Spinal cord (tissue), 10 donors: ENCODE results near the gene YPEL4. TPM values are rescaled to one million over a fixed set of nuclear protein-coding genes. Genes with fewer than 3 reads are reported as not detected.
"Not testable (repeated sequence)": the region's sequence is repeated elsewhere in the genome, so short reads cannot be mapped to it uniquely, and the experiment has no call there.

Source experiments
- DNase-seq, 6 donors: peaks; one replicate each; pipeline versions ENCODE4 v3.0.0 to v3.0.0-alpha.2; 2013 to 2015; ENCODE audit warnings: low spot score in 6 of 6, low read depth in 4 of 6
- H3K27ac ChIP-seq: one replicate; pipeline ENCODE4 v1.5.1; 2013; ENCODE audit warnings: low read depth, low read length, control low read depth
- H3K27me3 ChIP-seq: one replicate; pipeline ENCODE4 v1.6.1; 2013; ENCODE audit warnings: low read length; ENCODE audit not compliant: control insufficient read depth, insufficient read depth
- H3K36me3 ChIP-seq: one replicate; pipeline ENCODE4 v1.6.1; 2013; ENCODE audit warnings: low read length; ENCODE audit not compliant: control insufficient read depth, insufficient read depth
- H3K4me1 ChIP-seq: one replicate; pipeline ENCODE4 v1.6.1; 2013; ENCODE audit warnings: low read length; ENCODE audit not compliant: control insufficient read depth, insufficient read depth
- H3K4me3 ChIP-seq: one replicate; pipeline ENCODE4 v1.5.1; 2013; ENCODE audit warnings: low read depth, low read length, control low read depth
- H3K9me3 ChIP-seq: one replicate; pipeline ENCODE4 v1.6.1; 2013; ENCODE audit warnings: low read length; ENCODE audit not compliant: control insufficient read depth, insufficient read depth
- WGBS: methylation state at CpG from one replicate; pipeline ENCODE4 v1.1.5; 2013; ENCODE audit warnings: missing lambda C conversion rate; ENCODE audit not compliant: insufficient coverage; 5-methylcytosine and 5-hydroxymethylcytosine counted together
- long read RNA-seq, 4 donors: transcript quantifications; one replicate each; lab custom pipeline, GENCODE V29; 2026
- polyA plus RNA-seq, 2 donors: library from polyadenylated mRNA; unstranded; fragments of 120-200 nt; gene quantifications; one replicate each; pipeline ENCODE4 v1.2.1, GENCODE V29; 2013; ENCODE audit not compliant: insufficient read length in 2 of 2
- total RNA-seq, 2 donors: library from RNA; depleted of rRNA in 1 of 2; stranded (reverse); fragments of 120-200 nt in 1 of 2; fragments of >200 nt in 1 of 2; gene quantifications; one replicate each; pipeline versions ENCODE4 v1.2.3 to v1.2.4, GENCODE V29; 2013 to 2014
- donor health status: healthy.

The YPEL4 gene
- total RNA-seq (1 to 10 TPM; 2.6 to 3.3 TPM), polyA plus RNA-seq (1 to 10 TPM; 7.6 TPM)
- long read RNA-seq, donor 1, partial matches to known transcripts = 0 of 4 reads
- long read RNA-seq, donor 1, other reads (novel, unspliced or antisense) = 0 of 4 reads
- long read RNA-seq, donor 2, partial matches to known transcripts = 0 of 1 reads
- long read RNA-seq, donor 2, other reads (novel, unspliced or antisense) = 0 of 1 reads
- long read RNA-seq, donor 3 = 0 reads
- long read RNA-seq, donor 4 = 0 reads

DNA sequence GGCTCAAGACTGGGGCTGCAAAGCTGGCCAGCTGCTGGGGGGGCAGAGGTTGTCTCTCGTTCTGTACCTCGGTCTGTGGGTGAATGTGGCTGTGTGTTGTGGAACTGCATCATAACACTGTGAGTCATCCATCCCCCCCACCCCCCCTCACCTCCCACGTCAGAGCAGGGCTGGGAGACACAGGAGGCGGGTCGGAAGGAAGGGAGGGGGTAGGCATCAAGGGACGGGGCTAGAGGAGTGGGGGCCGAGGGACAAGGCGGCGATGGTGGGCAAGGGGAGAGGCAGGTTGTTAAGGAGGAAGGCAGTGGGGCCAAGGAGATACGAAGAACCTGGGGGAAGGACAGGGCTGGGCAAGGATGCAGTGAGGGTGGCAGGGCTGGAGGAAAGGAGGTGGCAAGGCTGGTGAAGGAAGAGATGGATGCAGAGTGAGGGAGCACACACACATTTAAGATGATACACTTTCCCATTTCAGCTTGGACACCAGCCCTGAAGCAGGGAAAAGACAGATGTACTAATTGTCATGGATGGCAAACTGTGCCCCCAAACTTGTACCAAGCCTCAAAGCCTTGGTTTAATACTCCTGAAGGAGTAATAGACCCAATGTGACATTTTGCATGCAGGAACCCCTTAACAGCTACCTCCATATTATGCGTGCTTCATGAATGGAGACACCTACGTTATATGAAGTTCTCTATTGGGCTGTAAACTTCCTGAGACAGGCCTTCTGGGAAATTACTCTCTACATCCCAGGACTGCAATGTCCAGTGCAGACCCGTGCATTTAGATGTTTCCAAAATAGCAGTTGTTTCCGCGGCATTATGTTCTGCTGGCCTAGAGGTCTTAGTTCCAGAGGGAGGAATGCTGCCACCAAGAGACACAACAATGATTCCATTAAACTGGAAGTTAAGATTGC is at the start of gene YPEL4:
YPEL4 (minus strand) TSS at position 87 of the 913 bp plus-strand sequence. CDS start 2,805 bp downstream, outside the sequence.
- H3K4me3 ChIP-seq = peak within 1 kb of the TSS; percentile 52
- peak in 3 of 6 donors; percentile 74 to 96 (median 93) for DNase-seq
- peak within 1 kb of the TSS; percentile 47 for H3K27ac ChIP-seq
- H3K36me3 ChIP-seq = no peaks in the 10 kb centered on the region
- no peaks in the 10 kb centered on the region for H3K9me3 ChIP-seq
- peaks cover 47% of the 10 kb centered on the region for H3K4me1 ChIP-seq
- H3K27me3 ChIP-seq = peaks cover 37% of the 10 kb centered on the region
- WGBS = 4% methylated on average over 8 of the region's 15 CpGs

DNA sequence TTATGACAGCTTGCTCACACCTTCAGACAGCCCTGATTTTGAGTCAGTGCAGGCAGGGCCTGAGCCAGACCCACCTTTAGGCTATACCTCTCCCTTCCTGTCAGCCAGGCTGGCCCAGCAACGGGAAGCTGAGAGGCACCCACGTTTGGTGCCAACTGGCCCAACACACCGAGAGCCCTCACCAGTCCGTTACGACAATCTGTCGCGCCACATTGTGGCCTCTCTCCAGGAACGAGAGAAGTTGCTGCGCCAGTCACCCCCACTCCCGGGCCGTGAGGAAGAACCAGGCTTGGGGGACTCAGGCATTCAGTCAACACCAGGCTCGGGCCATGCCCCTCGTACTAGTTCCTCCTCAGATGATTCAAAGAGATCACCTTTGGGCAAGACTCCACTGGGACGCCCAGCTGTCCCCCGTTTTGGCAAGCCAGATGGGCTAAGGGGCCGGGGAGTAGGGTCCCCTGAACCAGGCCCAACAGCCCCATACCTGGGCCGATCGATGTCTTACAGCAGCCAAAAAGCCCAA is 49.2 kb upstream of the YPEL4 start:
- Histone ChIP-seq H3K27ac (no peak overlapping the region), H3K9me3 (no peaks in the 10 kb centered on the region), H3K27me3 (no peaks in the 10 kb centered on the region), H3K36me3 (peaks cover 76% of the 10 kb centered on the region), H3K4me1 (no peaks in the 10 kb centered on the region), H3K4me3 (no peak overlapping the region)
- WGBS = 90% methylated on average over 16 of the region's 18 CpGs
- no peak for DNase-seq

GRCh38 chr11:57690474-57690873 is 40.8 kb upstream of the YPEL4 start:
- WGBS = 100% methylated on average over 4 of the region's 5 CpGs
- H3K27me3 ChIP-seq, H3K9me3 ChIP-seq, H3K4me3 ChIP-seq, H3K27ac ChIP-seq, H3K4me1 ChIP-seq, DNase-seq: not testable (repeated sequence)
- H3K36me3 ChIP-seq = peaks cover 72% of the 10 kb centered on the region

GRCh38 chr11:57681168-57681567 is 31.5 kb upstream of the YPEL4 start:
- DNase-seq = no peak
- WGBS = no CpG with 5 or more reads among the region's 1 CpG
- H3K4me1 ChIP-seq = no peaks in the 10 kb centered on the region
- H3K27me3 ChIP-seq = no peaks in the 10 kb centered on the region
- H3K27ac ChIP-seq = no peak overlapping the region
- H3K4me3 ChIP-seq = no peak overlapping the region
- H3K36me3 ChIP-seq = peaks cover 39% of the 10 kb centered on the region
- no peaks in the 10 kb centered on the region for H3K9me3 ChIP-seq

- DNase-seq = no peak
- WGBS = no CpG with 5 or more reads among the region's 2 CpGs
- H3K27me3 ChIP-seq = no peaks in the 10 kb centered on the region
Measured at GRCh38 chr11:57680552-57680874, 30.8 kb upstream of the YPEL4 start.

GRCh38 chr11:57679396-57679795 is 29.7 kb upstream of the YPEL4 start:
- H3K27me3 ChIP-seq = no peaks in the 10 kb centered on the region
- no peak overlapping the region for H3K27ac ChIP-seq
- no peaks in the 10 kb centered on the region for H3K4me1 ChIP-seq
- DNase-seq = no peak
- WGBS = 92% methylated on average over 3 of the region's 4 CpGs
- no peaks in the 10 kb centered on the region for H3K9me3 ChIP-seq
- H3K4me3 ChIP-seq = no peak overlapping the region
- H3K36me3 ChIP-seq = peaks cover 22% of the 10 kb centered on the region

More at GRCh38 chr11:57680552-57680874, 30.8 kb upstream of the YPEL4 start:
- H3K4me1 ChIP-seq = no peaks in the 10 kb centered on the region
- H3K36me3 ChIP-seq = peaks cover 32% of the 10 kb centered on the region
- H3K9me3 ChIP-seq = no peaks in the 10 kb centered on the region
- no peak overlapping the region for H3K4me3 ChIP-seq
- no peak overlapping the region for H3K27ac ChIP-seq

DNA sequence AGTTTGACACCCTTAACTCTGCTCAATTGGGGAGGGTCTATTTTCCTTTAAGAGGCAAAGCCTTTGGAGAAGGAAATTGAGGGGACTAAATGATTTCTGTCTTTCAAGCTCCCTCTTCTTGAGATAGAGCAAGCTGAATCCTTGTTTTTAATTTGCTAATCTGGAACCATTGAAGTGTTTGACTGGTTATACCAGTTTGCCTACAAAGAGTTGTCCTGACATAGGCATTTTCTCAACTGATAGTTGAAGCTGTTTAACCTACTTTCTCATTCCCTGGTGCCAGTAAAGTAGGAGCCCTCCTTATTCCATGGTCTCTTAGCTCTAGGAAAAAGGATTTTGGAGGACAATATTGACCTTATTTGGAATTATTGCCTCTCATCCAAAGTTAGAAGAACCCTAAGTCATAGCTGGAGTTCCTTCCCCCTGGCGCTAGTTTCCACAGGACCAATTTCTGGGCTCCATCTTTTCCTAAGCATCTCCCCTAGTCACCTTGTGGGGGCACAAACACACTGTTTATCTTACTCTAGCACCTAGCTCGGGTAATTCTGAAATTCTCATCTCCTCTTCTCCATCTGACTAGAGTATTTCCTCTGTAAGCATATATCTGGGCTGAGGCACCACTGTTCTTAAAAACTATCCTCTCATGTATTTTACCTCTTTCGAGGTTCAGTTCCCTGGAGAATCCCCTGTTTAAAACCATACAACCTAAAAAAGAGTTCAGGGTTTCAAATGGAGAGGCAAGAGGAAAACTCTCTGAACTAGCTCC is 25.6 kb upstream of the YPEL4 start:
- WGBS = 93% methylated on average over 2 of the region's 3 CpGs
- Histone ChIP-seq H3K4me3 (no peak overlapping the region), H3K9me3 (no peaks in the 10 kb centered on the region), H3K36me3 (peaks cover 30% of the 10 kb centered on the region), H3K4me1 (no peaks in the 10 kb centered on the region), H3K27me3 (no peaks in the 10 kb centered on the region), H3K27ac (no peak overlapping the region)
- DNase-seq = no peak

DNA sequence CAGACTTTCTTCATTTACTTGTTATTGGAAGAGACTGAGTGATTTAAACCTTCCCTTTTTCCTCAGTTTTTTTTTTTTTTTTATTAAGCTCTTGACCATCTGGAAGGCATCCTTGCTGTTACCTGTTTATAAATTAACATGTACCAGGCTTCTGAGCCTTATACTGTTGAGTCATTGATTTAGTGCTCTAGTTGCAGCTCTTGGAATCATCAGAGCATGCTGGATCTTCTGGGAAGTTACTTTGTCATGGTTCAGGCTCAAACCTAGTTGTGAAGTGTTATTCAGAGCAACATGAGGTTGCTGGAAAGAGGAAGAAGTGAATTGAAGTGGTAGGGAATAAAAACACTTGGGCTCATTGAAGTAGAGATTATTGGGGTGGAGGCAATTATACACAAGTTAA is 24.5 kb upstream of the YPEL4 start:
- peaks cover 3% of the 10 kb centered on the region for H3K4me1 ChIP-seq
- no peak overlapping the region for H3K27ac ChIP-seq
- no peaks in the 10 kb centered on the region for H3K9me3 ChIP-seq
- peaks cover 30% of the 10 kb centered on the region for H3K36me3 ChIP-seq
- DNase-seq = no peak
- H3K27me3 ChIP-seq = no peaks in the 10 kb centered on the region
- H3K4me3 ChIP-seq = no peak overlapping the region

GRCh38 chr11:57668434-57668782 is 18.7 kb upstream of the YPEL4 start:
- Histone ChIP-seq H3K9me3 (no peaks in the 10 kb centered on the region), H3K4me3 (peak overlapping the region; percentile 82), H3K4me1 (peaks cover 15% of the 10 kb centered on the region), H3K27ac (peak overlapping the region; percentile 99), H3K36me3 (peaks cover 19% of the 10 kb centered on the region), H3K27me3 (no peaks in the 10 kb centered on the region)
- 0% methylated on average over 22 of the region's 31 CpGs for WGBS
- peak in 1 of 6 donors; percentile 18 for DNase-seq
